Forelimb muscle (tissue), 1 donor: ENCODE measurements around the gene PROSER2. TPM values are rescaled to one million over a fixed set of nuclear protein-coding genes. Genes with fewer than 3 reads are reported as not detected.

Source experiments
- DNase-seq: peaks from one replicate; pipeline ENCODE4 v3.0.0-alpha.2; 2013; ENCODE audit warnings: low read depth
- polyA plus RNA-seq: library from polyadenylated mRNA; unstranded; fragments of 120-200 nt; gene quantifications from one replicate; pipeline ENCODE4 v1.2.1, GENCODE V29; 2013; ENCODE audit not compliant: insufficient read length

Gene PROSER2
- polyA plus RNA-seq, 1 donor: 4.7 TPM

- DNase-seq: no peak
Measured at GRCh38 chr10:11908536-11908935, 85.4 kb downstream of the PROSER2 start.

DNA sequence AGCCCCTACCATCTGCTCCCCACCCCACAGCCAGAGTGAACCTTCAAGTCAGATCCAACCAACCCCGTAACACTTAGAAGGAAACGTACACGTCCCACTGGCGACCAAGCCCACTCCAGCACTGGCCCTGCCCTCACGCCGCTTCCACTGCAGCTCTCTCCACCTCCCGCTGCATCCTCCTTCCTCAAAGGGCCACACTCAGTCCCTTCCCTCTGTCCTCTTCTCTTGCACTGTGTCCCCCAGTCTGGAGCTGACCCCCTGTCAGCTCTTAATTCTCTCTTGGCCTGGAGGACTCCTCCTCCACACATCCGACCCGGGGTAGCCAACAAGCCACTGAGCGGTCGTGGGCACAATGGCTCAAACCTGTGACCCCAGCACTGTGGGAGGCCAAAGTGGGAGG lies 85.8 kb downstream of the PROSER2 start:
- DNase-seq: no peak

DNA sequence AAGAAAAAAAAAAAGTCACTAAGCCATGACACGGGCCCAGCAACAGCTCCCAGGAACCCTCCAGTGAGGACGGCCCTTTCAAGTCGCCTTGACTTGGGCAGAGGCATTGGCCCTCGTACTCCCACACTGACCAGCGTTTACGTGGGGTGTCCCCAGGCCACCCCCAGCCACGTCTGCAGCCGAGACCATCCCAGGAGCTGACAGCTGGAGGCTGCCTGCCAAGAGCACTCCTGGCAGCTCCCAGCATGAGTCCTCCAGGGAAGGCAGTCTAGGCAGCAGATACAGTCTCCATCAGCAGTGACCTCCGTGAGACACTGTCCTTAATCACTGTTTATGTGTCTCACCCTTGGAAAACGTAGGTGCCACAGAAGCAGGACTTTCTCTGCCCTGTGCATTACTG lies 86.5 kb downstream of the PROSER2 start:
- DNase-seq: no peak

DNA sequence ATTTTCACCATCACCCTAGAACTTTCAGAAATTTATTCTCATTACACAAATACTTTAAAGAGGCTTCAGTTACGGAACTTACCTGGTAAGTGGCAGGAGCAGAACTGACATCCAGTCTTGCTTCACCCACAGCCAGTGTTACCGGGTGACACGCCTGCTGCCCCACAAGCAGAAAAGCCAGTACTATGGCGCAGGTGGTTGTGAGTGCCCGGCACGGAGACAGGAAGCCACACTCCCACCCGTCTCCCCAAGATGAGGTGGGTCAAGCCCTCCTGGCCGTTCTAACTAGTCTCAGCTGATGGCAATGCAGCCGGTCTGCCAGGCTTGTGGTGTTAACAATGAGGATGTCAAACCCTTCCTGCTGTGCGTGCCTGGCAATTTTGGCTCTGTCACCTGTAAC lies 86.9 kb downstream of the PROSER2 start:
- DNase-seq: no peak

- DNase-seq: no peak
Measured at GRCh38 chr10:11913079-11913641, 90.0 kb downstream of the PROSER2 start.

DNA sequence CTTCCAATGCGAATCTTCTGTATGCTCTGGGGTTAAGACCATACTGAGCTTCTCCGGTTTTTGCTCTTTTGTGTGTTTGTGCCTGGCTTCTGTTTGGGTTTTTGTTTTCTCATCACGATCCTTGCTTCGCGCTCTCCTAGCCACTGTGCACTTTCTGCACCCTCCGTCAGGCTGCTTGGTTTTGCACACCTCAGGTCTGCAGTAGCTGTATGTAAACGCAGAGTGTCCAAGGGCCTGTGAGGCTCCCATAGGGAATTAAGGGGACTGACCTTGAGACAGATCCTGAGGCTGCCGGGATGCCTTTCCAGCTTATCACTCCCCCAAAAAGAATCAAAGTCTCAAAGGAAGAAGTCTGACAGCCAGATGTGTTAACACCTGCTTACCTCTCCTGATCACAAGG lies 95.2 kb downstream of the PROSER2 start:
- DNase-seq: no peak

DNA sequence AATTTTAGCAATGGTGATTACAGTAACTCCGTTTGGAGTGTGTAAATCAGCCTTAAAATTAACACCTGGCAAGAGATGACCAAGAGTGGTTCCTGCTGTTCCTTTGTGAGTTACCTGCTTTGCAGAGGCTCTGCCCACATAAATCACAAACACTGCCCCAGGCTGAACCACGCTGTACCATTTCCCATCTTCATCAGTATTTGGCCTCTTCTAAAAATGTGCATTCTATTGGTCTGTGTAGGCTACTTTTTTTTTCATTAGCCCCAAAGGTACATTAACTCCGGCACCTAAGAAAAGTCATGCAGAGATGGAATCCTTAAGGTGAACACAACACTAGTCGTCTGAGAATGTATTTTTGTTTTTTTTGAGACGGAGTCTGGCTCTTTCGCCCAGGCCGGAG lies 96.1 kb downstream of the PROSER2 start:
- no peak for DNase-seq

Other genes starting within 250 kb of the PROSER2 start
- 7.7 TPM for gene USP6NL, start 211.7 kb upstream of the PROSER2 start, polyA plus RNA-seq
- 7.7 TPM for gene ECHDC3, start 81.0 kb upstream of the PROSER2 start, polyA plus RNA-seq
- 21.3 TPM for gene UPF2, start 219.5 kb downstream of the PROSER2 start, polyA plus RNA-seq
- gene DHTKD1, start 245.6 kb downstream of the PROSER2 start, polyA plus RNA-seq: 10.0 TPM